A549 (cell line): Measurements from ENCODE around the gene NCCRP1.

Experiments
- CHD2 ChIP-seq: fragments of 150-350 bp; IDR thresholded peaks from 2 replicates; pipeline ENCODE4 v1.6.1; 2014; ENCODE audit warnings: low read length; ENCODE audit not compliant: partially characterized antibody
- CHD4 ChIP-seq: fragments of 200-600 bp; sonication (generic); IDR thresholded peaks from 2 replicates; pipeline ENCODE4 v1.6.1; 2016; ENCODE audit warnings: antibody characterized with exemption, mild to moderate bottlenecking, borderline replicate concordance
- CTCF ChIP-seq: fragments of >200 bp; sonication (Bioruptor Twin); formaldehyde crosslinking; IDR thresholded peaks from 3 replicates; pipeline ENCODE4 v1.5.1; 2016
- EP300 ChIP-seq, 2 experiments: fragments of >200 bp; sonication (Bioruptor Twin); formaldehyde crosslinking; IDR thresholded peaks; 2 replicates in 1 of 2; 3 replicates in 1 of 2; pipeline ENCODE4 v1.6.1; 2016 to 2017
- FOSL2 ChIP-seq, 2 experiments: fragments of 450-650 bp in 1 of 2; fragments of >200 bp in 1 of 2; sonication (Bioruptor Twin) in 1 of 2; formaldehyde crosslinking; IDR thresholded peaks; 2 replicates each; pipeline versions ENCODE4 v1.5.0 to v1.6.1; 2016 to 2020; ENCODE audit warnings: mild to moderate bottlenecking in 1 of 2, moderate library complexity in 1 of 2
- HDAC2 ChIP-seq: fragments of 200-600 bp; sonication (generic); IDR thresholded peaks from 2 replicates; pipeline ENCODE4 v1.6.1; 2016
- JUN ChIP-seq, 2 experiments: fragments of >200 bp; sonication (Bioruptor Twin); formaldehyde crosslinking; IDR thresholded peaks; 2 replicates in 1 of 2; 3 replicates in 1 of 2; pipeline ENCODE4 v1.6.1; 2016 to 2017
- MAZ ChIP-seq: fragments of 150-350 bp; IDR thresholded peaks from 2 replicates; pipeline ENCODE4 v1.6.1; 2014; ENCODE audit warnings: antibody characterized with exemption, low read depth, low read length, borderline replicate concordance
- POLR2A ChIP-seq: IDR thresholded peaks from 2 replicates; pipeline ENCODE4 v1.6.1; 2012; ENCODE audit warnings: mild to moderate bottlenecking, low read length
- RAD21 ChIP-seq, 2 experiments: fragments of >200 bp in 1 of 2; sonication (Bioruptor Twin) in 1 of 2; formaldehyde crosslinking in 1 of 2; IDR thresholded peaks in 1 of 2; conservative IDR thresholded peaks in 1 of 2; 2 replicates in 1 of 2; 3 replicates in 1 of 2; pipeline ENCODE4 v1.6.1; 2012 to 2018; ENCODE audit warnings: inconsistent platforms in 1 of 2
- REST ChIP-seq: fragments of 200-600 bp; sonication (generic); IDR thresholded peaks from 2 replicates; pipeline ENCODE4 v1.6.1; 2016; ENCODE audit warnings: antibody characterized with exemption, mild to moderate bottlenecking, moderate library complexity
- SMC3 ChIP-seq: fragments of >200 bp; sonication (Bioruptor Twin); formaldehyde crosslinking; IDR thresholded peaks from 3 replicates; pipeline ENCODE4 v1.6.1; 2018; ENCODE audit warnings: inconsistent platforms
- USF2 ChIP-seq: fragments of 450-650 bp; IDR thresholded peaks from 2 replicates; pipeline ENCODE4 v1.6.1; 2014; ENCODE audit warnings: antibody characterized with exemption
- TF ChIP-seq, protein P1 (sequence below): fragments of 250-450 bp; sonication (Bioruptor Pico); IDR thresholded peaks from 2 replicates; pipeline ENCODE4 v1.5.0; 2021; ENCODE audit warnings: mild to moderate bottlenecking, moderate library complexity, borderline replicate concordance

GRCh38 chr19:39177736-39178135, 19.0 kb upstream of the NCCRP1 start:
- TF ChIP-seq CTCF (no peak), RAD21 (conservative IDR thresholded peaks at IDR 0.05 in 1 of 2, IDR thresholded peaks at IDR 0.05 in 1 of 2) (no peak), HDAC2 (no peak), POLR2A (no peak), FOSL2 (IDR thresholded peaks at IDR 0.05) (no peak), FOSL2 (CRISPR knock-in tag; IDR thresholded peaks at IDR 0.05) (no peak), REST (no peak), MAZ (no peak), USF2 (no peak), JUN (IDR thresholded peaks at IDR 0.05) (no peak), CHD2 (no peak), SMC3 (no peak), CHD4 (no peak), EP300 (IDR thresholded peaks at IDR 0.05) (no peak)
- TF ChIP-seq, protein P1, sequence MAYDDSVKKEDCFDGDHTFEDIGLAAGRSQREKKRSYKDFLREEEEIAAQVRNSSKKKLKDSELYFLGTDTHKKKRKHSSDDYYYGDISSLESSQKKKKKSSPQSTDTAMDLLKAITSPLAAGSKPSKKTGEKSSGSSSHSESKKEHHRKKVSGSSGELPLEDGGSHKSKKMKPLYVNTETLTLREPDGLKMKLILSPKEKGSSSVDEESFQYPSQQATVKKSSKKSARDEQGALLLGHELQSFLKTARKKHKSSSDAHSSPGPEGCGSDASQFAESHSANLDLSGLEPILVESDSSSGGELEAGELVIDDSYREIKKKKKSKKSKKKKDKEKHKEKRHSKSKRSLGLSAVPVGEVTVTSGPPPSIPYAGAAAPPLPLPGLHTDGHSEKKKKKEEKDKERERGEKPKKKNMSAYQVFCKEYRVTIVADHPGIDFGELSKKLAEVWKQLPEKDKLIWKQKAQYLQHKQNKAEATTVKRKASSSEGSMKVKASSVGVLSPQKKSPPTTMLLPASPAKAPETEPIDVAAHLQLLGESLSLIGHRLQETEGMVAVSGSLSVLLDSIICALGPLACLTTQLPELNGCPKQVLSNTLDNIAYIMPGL (CRISPR knock-in tag) = no peak
